ENCODE measurements around the gene DLG1.
"Not testable (repeated sequence)": the region's sequence is repeated elsewhere in the genome, so short reads cannot be mapped to it uniquely, and the experiment has no call there.

Gene DLG1

DNA sequence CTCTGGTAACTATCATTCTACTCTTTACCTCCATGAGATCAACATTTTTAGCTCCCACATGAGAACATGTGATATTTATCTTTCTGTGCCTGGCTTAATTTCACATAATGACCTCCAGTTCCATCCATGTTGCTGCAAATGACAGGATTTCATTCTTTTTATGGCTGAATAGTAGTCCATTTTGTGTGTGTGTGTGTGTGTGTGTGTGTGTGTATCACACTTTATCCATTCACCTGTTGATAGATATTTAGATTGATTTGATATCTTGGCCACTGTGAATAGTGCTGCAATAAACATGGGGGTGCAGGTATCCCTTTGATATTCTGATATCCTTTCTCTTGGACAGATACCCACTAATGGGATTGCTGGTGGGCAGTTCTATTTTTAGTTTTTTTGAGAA, 18.3 kb downstream of the DLG1 start:
- no peak overlapping the region for H3K4me3 ChIP-seq
- no peak for DNase-seq (ENCODE audit: low spot score)
- TF ChIP-seq CTCF (IDR thresholded peaks at IDR 0.05) = no peak
- no peak overlapping the region for H3K27ac ChIP-seq

DNA sequence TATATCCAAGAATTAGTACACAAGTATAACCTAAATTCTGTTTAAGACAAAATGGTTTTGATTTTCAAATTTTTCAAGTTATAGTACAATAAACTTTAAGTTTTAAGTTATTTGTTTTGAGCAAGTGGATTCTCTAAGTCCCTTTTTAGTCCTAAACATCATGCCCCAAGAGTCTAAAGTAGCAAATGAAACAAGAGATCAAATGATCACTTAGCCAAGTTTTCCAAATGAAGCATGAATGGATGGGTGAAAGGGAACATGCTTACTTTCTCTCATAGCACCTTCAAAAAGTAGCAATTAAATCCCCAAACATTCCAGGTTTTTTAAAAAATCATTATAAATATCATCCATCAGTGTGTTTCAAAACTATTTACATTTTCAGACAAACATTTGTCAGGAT, 19.5 kb downstream of the DLG1 start:
- Histone ChIP-seq H3K27ac (no peak overlapping the region), H3K4me3 (no peak overlapping the region)
- no peak for DNase-seq (ENCODE audit: low spot score)
- TF ChIP-seq CTCF (IDR thresholded peaks at IDR 0.05) = no peak

DNA sequence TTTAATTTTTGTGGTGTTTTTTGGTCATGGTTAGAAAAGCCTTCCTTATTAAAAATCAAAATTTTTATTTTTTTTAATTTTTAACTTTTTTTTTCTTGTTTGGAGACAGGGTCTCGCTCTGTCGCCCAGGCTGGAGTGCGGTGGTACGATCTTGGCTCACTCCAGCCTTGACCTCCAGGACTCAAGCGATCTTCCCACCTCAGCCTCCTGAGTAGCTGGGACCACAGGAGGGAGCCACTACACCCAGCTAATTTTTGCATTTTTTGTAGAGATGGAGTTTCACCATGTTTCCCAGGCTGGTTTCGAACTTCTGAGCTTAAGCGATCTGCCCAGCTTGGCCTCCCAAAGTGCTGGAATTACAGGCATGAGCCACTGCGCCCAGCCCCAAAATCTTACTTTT, 21.6 kb downstream of the DLG1 start:
- H3K27ac ChIP-seq; DNase-seq (ENCODE audit: low spot score); H3K4me3 ChIP-seq: not testable (repeated sequence)

DNA sequence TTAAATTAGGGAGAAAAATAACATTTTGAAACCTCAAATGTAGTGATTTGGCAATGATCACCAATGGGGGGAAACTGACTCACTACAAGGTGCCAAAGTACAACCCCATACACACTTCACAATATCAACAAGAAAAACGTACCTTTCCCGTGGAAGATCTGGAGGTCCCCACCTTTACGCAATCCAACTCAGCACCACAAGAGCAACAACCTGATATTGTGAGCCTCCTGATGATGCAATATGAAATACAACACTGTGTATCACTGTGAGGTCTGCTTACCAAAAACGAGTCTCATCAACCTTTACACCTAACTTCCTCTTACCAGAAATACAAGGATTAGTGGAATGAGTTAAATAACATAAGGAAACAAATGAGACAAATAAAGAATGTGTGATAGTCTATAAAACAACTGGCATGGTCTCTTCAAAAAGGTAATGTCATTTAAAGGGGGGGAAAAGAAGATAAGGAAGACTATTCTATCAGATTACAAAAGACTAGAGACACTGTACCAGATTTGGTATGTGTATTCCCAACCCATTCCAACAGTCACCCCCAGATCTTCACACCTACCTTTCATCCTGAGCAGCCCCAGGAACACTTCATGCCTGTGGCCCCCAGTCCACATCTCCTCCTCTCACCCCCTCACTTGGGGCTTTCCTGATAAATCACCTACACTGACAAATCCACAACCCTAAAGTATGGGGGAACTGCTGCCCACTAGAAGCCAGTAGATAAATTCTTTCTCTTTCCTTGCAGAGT, 27.7 kb downstream of the DLG1 start:
- H3K4me3 ChIP-seq = no peak overlapping the region
- no peak overlapping the region for H3K27ac ChIP-seq
- TF ChIP-seq CTCF (IDR thresholded peaks at IDR 0.05) = no peak
- DNase-seq (ENCODE audit: low spot score) = no peak

DNA sequence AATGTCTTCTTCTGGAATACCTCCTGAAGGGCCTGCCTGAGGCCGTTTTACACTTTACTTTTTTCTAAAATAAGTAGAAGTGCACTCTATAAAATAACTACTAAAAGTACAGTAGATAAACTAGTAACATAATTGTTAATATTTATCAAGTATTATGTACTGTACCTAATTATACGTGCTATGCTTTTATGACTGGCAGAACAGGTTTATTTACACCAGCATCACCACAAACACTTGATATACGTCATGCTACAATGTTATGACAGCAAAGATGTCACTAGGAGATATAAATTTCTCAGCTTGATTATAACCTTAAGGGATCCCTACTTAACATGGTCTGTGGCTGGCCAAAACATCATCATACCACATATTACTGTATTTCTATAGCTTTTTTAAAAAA, 29.4 kb downstream of the DLG1 start:
- no peak for TF ChIP-seq CTCF (IDR thresholded peaks at IDR 0.05)

DNA sequence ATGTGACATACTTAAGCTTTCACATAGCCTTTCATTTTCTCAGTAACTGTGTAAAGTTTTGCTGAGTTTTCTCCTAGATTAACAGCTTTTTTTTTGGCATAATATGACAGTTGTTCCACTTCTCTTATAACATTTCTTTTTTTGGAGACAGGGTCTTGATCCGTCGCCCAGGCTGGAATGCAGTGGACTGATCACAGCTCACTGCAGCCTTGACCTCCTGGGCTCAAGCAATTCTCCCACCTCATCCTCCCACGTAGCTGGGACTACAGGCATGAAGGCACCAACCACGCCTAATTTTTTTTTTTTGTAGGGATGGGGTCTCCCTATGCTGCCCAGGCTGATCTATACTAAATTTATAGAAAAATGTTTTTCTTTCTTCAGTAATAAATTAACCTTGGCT, 30.1 kb downstream of the DLG1 start:
- no peak for DNase-seq (ENCODE audit: low spot score)
- no peak for TF ChIP-seq CTCF (IDR thresholded peaks at IDR 0.05)
- H3K27ac ChIP-seq = no peak overlapping the region
- H3K4me3 ChIP-seq = no peak overlapping the region

More for the DNA sequence above, 29.4 kb downstream of the DLG1 start:
- Histone ChIP-seq H3K4me3 (no peak overlapping the region), H3K27ac (no peak overlapping the region)
- no peak for DNase-seq (ENCODE audit: low spot score)

GRCh38 chr3:197266331-197266730, 32.1 kb downstream of the DLG1 start:
- no peak for DNase-seq (ENCODE audit: low spot score)
- Histone ChIP-seq H3K27ac (no peak overlapping the region), H3K4me3 (no peak overlapping the region)
- TF ChIP-seq CTCF (IDR thresholded peaks at IDR 0.05) = no peak
